PC-9 (cell line): ENCODE measurements around the gene GLYATL1. TPM values are rescaled to one million over a fixed set of nuclear protein-coding genes. Genes with fewer than 3 reads are reported as not detected.

Experiments used
- BruUV-seq: library from RNA; stranded (reverse); fragments of 400-500 nt; replicated peaks from 2 replicates; lab custom pipeline; 2021; lab: Mats Ljungman, UMichigan
- CTCF ChIA-PET: fragments of 300-600 bp; sonication (Branson Sonifier 250); formaldehyde crosslinking; loops from one replicate; lab custom pipeline; 2022; ENCODE audit warnings: antibody characterized with exemption; lab: Charles Lee
- POLR2A ChIA-PET: fragments of 300-600 bp; sonication (Branson Sonifier 250); formaldehyde crosslinking; loops from one replicate; lab custom pipeline; 2022; ENCODE audit warnings: antibody characterized with exemption; ENCODE audit not compliant: unreplicated experiment; lab: Charles Lee
- DNase-seq, 2 experiments: peaks; one replicate each; pipeline versions ENCODE4 v3.0.0 to v3.0.0-alpha.2; 2015 to 2022; ENCODE audit warnings: mixed read lengths in 1 of 2
- H2AFZ ChIP-seq: fragments of 200-600 bp; sonication (generic); 2 replicates; pipeline ENCODE4 v1.8.1; 2017; ENCODE audit warnings: antibody characterized with exemption
- H3F3A ChIP-seq: fragments of 200-600 bp; sonication (generic); 2 replicates; pipeline ENCODE4 v1.8.1; 2017; ENCODE audit warnings: antibody characterized with exemption, mild to moderate bottlenecking, low read depth; ENCODE audit not compliant: insufficient read depth
- H3K27ac ChIP-seq: fragments of 200-600 bp; sonication (generic); 2 replicates; pipeline ENCODE4 v1.6.1; 2016; ENCODE audit warnings: mixed run types
- H3K27me3 ChIP-seq: fragments of 200-600 bp; sonication (generic); 2 replicates; pipeline ENCODE4 v1.6.1; 2016; ENCODE audit warnings: low read depth, mixed run types; ENCODE audit not compliant: insufficient read depth
- H3K36me3 ChIP-seq: fragments of 200-600 bp; sonication (generic); 2 replicates; pipeline ENCODE4 v1.6.1; 2016; ENCODE audit warnings: low read depth, mixed run types
- H3K4me1 ChIP-seq: fragments of 200-600 bp; sonication (generic); replicated peaks from 2 replicates; pipeline ENCODE4 v1.6.1; 2016; ENCODE audit warnings: mixed run types; ENCODE audit not compliant: insufficient read depth
- H3K4me2 ChIP-seq: fragments of 200-600 bp; sonication (generic); 2 replicates; pipeline ENCODE4 v1.6.1; 2017; ENCODE audit warnings: mixed run types
- H3K4me3 ChIP-seq: fragments of 200-600 bp; sonication (generic); 2 replicates; pipeline ENCODE4 v1.6.1; 2016; ENCODE audit warnings: mixed run types
- H3K79me2 ChIP-seq: fragments of 200-600 bp; sonication (generic); 2 replicates; pipeline ENCODE4 v1.6.1; 2017; ENCODE audit warnings: low read depth, mixed run types
- H3K9me2 ChIP-seq: fragments of 200-600 bp; sonication (generic); 2 replicates; pipeline ENCODE4 v1.8.1; 2017; ENCODE audit warnings: mild to moderate bottlenecking; ENCODE audit not compliant: insufficient read depth
- H3K9me3 ChIP-seq: fragments of 200-600 bp; sonication (generic); 2 replicates; pipeline ENCODE4 v1.8.1; 2016; ENCODE audit warnings: low read depth; ENCODE audit not compliant: insufficient read depth
- H4K20me1 ChIP-seq: fragments of 200-600 bp; sonication (generic); 2 replicates; pipeline ENCODE4 v1.8.1; 2017; ENCODE audit not compliant: insufficient read depth
- CTCF ChIP-seq: fragments of 200-600 bp; sonication (generic); conservative IDR thresholded peaks from 2 replicates; pipeline ENCODE4 v1.6.1; 2017; ENCODE audit warnings: mixed run types, antibody characterized with exemption, mild to moderate bottlenecking, moderate library complexity
- EZH2 ChIP-seq: fragments of 200-600 bp; sonication (generic); IDR thresholded peaks from 2 replicates; pipeline ENCODE4 v1.8.0; 2017; ENCODE audit warnings: antibody characterized with exemption, low read depth
- intact Hi-C: fragments of 100-400 bp; cut with micrococcal nuclease; formaldehyde crosslinking; loops from one replicate; pipeline ENCODE4 v1.10.0; 2022; ENCODE audit not compliant: unreplicated experiment
- total RNA-seq: library from RNA; stranded (reverse); gene quantifications from 2 replicates; pipeline ENCODE4 v1.2.3, GENCODE V29; 2021

Gene GLYATL1
- total RNA-seq, 1 experiment from 2014 or later = not detected

GRCh38 chr11:58917159-58917783 is 22.0 kb upstream of the GLYATL1 start:
- no peak overlapping the region for H2AFZ ChIP-seq
- no peaks in the 10 kb centered on the region for H4K20me1 ChIP-seq
- H3K27ac ChIP-seq = no peak overlapping the region
- H3K79me2 ChIP-seq = no peaks in the 10 kb centered on the region
- no peak overlapping the region for H3K4me2 ChIP-seq
- ChIA-PET POLR2A (no interaction called here), CTCF (no interaction called here)
- H3K36me3 ChIP-seq = no peaks in the 10 kb centered on the region
- intact Hi-C loops = no loop called here
- no peaks in the 10 kb centered on the region for H3F3A ChIP-seq
- H3K4me3 ChIP-seq = no peak overlapping the region
- no peaks in the 10 kb centered on the region for H3K4me1 ChIP-seq
- H3K9me2 ChIP-seq = no peaks in the 10 kb centered on the region
- peaks cover 6% of the 10 kb centered on the region; the same call in 1 of the 2 replicates for H3K9me3 ChIP-seq
- no TSS peak for BruUV-seq
- TF ChIP-seq CTCF = no peak
- TF ChIP-seq EZH2 = no peak
- H3K27me3 ChIP-seq = no peaks in the 10 kb centered on the region
- no peak for DNase-seq

- intact Hi-C loops = no loop called here
Measured at GRCh38 chr11:58919561-58919960, 19.7 kb upstream of the GLYATL1 start.

GRCh38 chr11:58919980-58920379 is 19.3 kb upstream of the GLYATL1 start:
- no peaks in the 10 kb centered on the region for H4K20me1 ChIP-seq
- CTCF ChIA-PET = no interaction called here
- intact Hi-C loops = no loop called here
- BruUV-seq = no TSS peak
- TF ChIP-seq EZH2 = no peak
- no peak for TF ChIP-seq CTCF
- no peaks in the 10 kb centered on the region for H3F3A ChIP-seq
- H2AFZ ChIP-seq = no peak overlapping the region
- no peak overlapping the region for H3K4me3 ChIP-seq
- POLR2A ChIA-PET = no interaction called here
- H3K4me2 ChIP-seq = no peak overlapping the region
- no peaks in the 10 kb centered on the region for H3K27me3 ChIP-seq
- H3K79me2 ChIP-seq = no peaks in the 10 kb centered on the region
- no peak overlapping the region for H3K27ac ChIP-seq
- no peak for DNase-seq
- H3K9me2 ChIP-seq = no peaks in the 10 kb centered on the region
- H3K36me3 ChIP-seq = no peaks in the 10 kb centered on the region
- no peaks in the 10 kb centered on the region for H3K4me1 ChIP-seq
- peaks cover 6% of the 10 kb centered on the region; the same call in 1 of the 2 replicates for H3K9me3 ChIP-seq

More at GRCh38 chr11:58919561-58919960, 19.7 kb upstream of the GLYATL1 start:
- ChIA-PET CTCF (no interaction called here), POLR2A (no interaction called here)
- H2AFZ ChIP-seq = no peak overlapping the region
- H3K27me3 ChIP-seq = no peaks in the 10 kb centered on the region
- H3K36me3 ChIP-seq = no peaks in the 10 kb centered on the region
- H4K20me1 ChIP-seq = no peaks in the 10 kb centered on the region
- no peaks in the 10 kb centered on the region for H3K79me2 ChIP-seq
- H3K9me3 ChIP-seq = peaks cover 6% of the 10 kb centered on the region; the same call in 1 of the 2 replicates
- no peak overlapping the region for H3K4me2 ChIP-seq
- no peak overlapping the region for H3K4me3 ChIP-seq
- no peaks in the 10 kb centered on the region for H3K4me1 ChIP-seq
- TF ChIP-seq EZH2 (no peak), CTCF (no peak)
- DNase-seq = no peak
- BruUV-seq = no TSS peak
- H3K27ac ChIP-seq = no peak overlapping the region
- H3K9me2 ChIP-seq = no peaks in the 10 kb centered on the region
- no peaks in the 10 kb centered on the region for H3F3A ChIP-seq
